SJCRH30 (cell line): ENCODE measurements around the gene ARPC1A. TPM values are rescaled to one million over a fixed set of nuclear protein-coding genes. Genes with fewer than 3 reads are reported as not detected.
"Not testable (repeated sequence)": the region's sequence is repeated elsewhere in the genome, so short reads cannot be mapped to it uniquely, and the experiment has no call there.

Experiments used
- DNase-seq, 2 experiments: peaks; one replicate each; pipeline ENCODE4 v3.0.0-alpha.2; 2015 to 2020
- H3K27ac ChIP-seq: fragments of 250-450 bp; sonication (Bioruptor Pico); 2 replicates; pipeline ENCODE4 v1.5.1; 2020; ENCODE audit warnings: mild to moderate bottlenecking, moderate library complexity
- H3K27me3 ChIP-seq: fragments of 250-450 bp; sonication (Bioruptor Pico); 2 replicates; pipeline ENCODE4 v1.5.1; 2020; ENCODE audit warnings: mild to moderate bottlenecking, moderate library complexity
- H3K36me3 ChIP-seq: fragments of 250-450 bp; sonication (Bioruptor Pico); 2 replicates; pipeline ENCODE4 v1.5.1; 2020; ENCODE audit warnings: mild to moderate bottlenecking, moderate library complexity
- H3K4me1 ChIP-seq: fragments of 250-450 bp; sonication (Bioruptor Pico); 2 replicates; pipeline ENCODE4 v1.5.1; 2020; ENCODE audit warnings: mild to moderate bottlenecking, moderate library complexity
- H3K4me3 ChIP-seq: fragments of 250-450 bp; sonication (Bioruptor Pico); 2 replicates; pipeline ENCODE4 v1.5.1; 2020; ENCODE audit warnings: mild to moderate bottlenecking, moderate library complexity
- H3K9me3 ChIP-seq: fragments of 250-450 bp; sonication (Bioruptor Pico); replicated peaks from 2 replicates; pipeline ENCODE4 v1.5.1; 2020; ENCODE audit warnings: mild to moderate bottlenecking, moderate library complexity
- total RNA-seq: library from RNA; depleted of rRNA; stranded (reverse); fragments of >200 nt; shearing (Covaris generic); gene quantifications from 2 replicates; pipeline ENCODE4 v1.2.3, GENCODE V29; 2014

The ARPC1A gene
- total RNA-seq, 1 experiment from 2014 or later = 130 TPM

GRCh38 chr7:99384523-99384922, 58.8 kb downstream of the ARPC1A start:
- no peak for DNase-seq
- no peaks in the 10 kb centered on the region for H3K4me1 ChIP-seq
- H3K27me3 ChIP-seq = no peaks in the 10 kb centered on the region
- no peak overlapping the region for H3K4me3 ChIP-seq
- no peaks in the 10 kb centered on the region for H3K9me3 ChIP-seq
- peaks cover 9% of the 10 kb centered on the region for H3K36me3 ChIP-seq
- H3K27ac ChIP-seq = no peak overlapping the region

GRCh38 chr7:99385564-99385963, 59.9 kb downstream of the ARPC1A start:
- H3K4me1 ChIP-seq = no peaks in the 10 kb centered on the region
- peaks cover 9% of the 10 kb centered on the region for H3K36me3 ChIP-seq
- no peak for DNase-seq
- no peak overlapping the region for H3K4me3 ChIP-seq
- H3K27me3 ChIP-seq = no peaks in the 10 kb centered on the region
- no peaks in the 10 kb centered on the region for H3K9me3 ChIP-seq
- H3K27ac ChIP-seq = no peak overlapping the region

- Histone ChIP-seq H3K27ac (no peak overlapping the region), H3K9me3 (no peaks in the 10 kb centered on the region), H3K36me3 (peaks cover 17% of the 10 kb centered on the region), H3K27me3 (no peaks in the 10 kb centered on the region), H3K4me1 (no peaks in the 10 kb centered on the region), H3K4me3 (no peak overlapping the region)
- peak in 1 of 2 experiments; percentile 43 for DNase-seq
Observed at GRCh38 chr7:99386584-99387238, 61.0 kb downstream of the ARPC1A start.

GRCh38 chr7:99387239-99387635, 61.5 kb downstream of the ARPC1A start:
- not testable (repeated sequence) for DNase-seq, H3K27ac ChIP-seq, H3K9me3 ChIP-seq, H3K4me1 ChIP-seq, H3K4me3 ChIP-seq, H3K27me3 ChIP-seq
- peaks cover 22% of the 10 kb centered on the region for H3K36me3 ChIP-seq

- no peak for DNase-seq
- H3K4me1 ChIP-seq = no peaks in the 10 kb centered on the region
- H3K36me3 ChIP-seq = peaks cover 22% of the 10 kb centered on the region
- H3K27me3 ChIP-seq = no peaks in the 10 kb centered on the region
- no peaks in the 10 kb centered on the region for H3K9me3 ChIP-seq
- no peak overlapping the region for H3K27ac ChIP-seq
- no peak overlapping the region for H3K4me3 ChIP-seq
Observed at GRCh38 chr7:99387912-99388311, 62.2 kb downstream of the ARPC1A start.

DNA sequence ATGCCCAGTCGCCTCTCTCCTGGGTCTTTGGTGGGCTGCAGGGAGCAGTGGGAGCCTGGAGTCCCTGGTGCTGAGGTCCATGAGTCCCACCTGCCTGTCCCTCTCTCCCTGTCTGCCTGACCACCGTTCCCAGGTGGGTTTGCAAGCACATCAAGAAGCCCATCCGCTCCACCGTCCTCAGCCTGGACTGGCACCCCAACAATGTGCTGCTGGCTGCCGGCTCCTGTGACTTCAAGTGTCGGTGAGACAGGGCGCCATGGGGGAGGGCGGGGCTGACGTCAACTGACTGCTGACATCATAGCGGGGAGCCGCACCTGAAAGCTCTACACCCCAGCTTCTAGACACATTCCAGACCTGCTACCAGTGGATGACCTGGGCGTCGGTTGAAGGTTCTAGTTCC, 64.1 kb downstream of the ARPC1A start:
- Histone ChIP-seq H3K4me1 (no peaks in the 10 kb centered on the region), H3K4me3 (no peak overlapping the region), H3K27me3 (no peaks in the 10 kb centered on the region), H3K9me3 (no peaks in the 10 kb centered on the region), H3K27ac (no peak overlapping the region), H3K36me3 (peaks cover 24% of the 10 kb centered on the region)
- DNase-seq = no peak

DNA sequence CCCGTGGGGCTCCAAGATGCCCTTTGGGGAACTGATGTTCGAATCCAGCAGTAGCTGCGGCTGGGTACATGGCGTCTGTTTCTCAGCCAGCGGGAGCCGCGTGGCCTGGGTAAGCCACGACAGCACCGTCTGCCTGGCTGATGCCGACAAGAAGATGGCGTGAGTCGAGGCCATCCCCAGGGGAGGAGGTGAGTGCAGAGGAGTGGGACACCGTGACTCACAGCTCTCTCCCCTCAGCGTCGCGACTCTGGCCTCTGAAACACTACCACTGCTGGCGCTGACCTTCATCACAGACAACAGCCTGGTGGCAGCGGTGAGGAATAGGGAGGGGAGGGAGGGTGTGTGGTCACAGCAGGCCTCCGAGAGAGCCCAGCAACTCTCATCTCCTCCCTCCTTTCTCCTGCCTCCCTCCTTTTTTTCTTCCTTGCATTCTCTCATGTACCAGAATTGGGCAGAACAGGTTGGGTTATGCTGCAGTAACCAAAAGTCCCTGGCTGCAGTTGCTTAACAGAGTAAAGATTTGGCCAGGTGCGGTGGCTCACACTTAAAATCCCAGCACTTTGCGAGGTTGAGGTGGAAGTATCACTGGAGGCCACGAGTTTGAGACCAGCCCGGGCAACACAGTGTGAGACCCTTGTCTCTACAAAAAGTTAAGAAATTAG, 65.4 kb downstream of the ARPC1A start:
- Histone ChIP-seq H3K36me3 (peaks cover 35% of the 10 kb centered on the region), H3K27ac (no peak overlapping the region), H3K4me3 (no peak overlapping the region), H3K9me3 (no peaks in the 10 kb centered on the region), H3K27me3 (no peaks in the 10 kb centered on the region), H3K4me1 (no peaks in the 10 kb centered on the region)
- no peak for DNase-seq

- Histone ChIP-seq H3K27me3 (no peaks in the 10 kb centered on the region), H3K4me1 (no peaks in the 10 kb centered on the region), H3K27ac (no peak overlapping the region), H3K9me3 (no peaks in the 10 kb centered on the region), H3K36me3 (peaks cover 34% of the 10 kb centered on the region), H3K4me3 (no peak overlapping the region)
- no peak for DNase-seq
Observed at GRCh38 chr7:99392046-99392445, 66.3 kb downstream of the ARPC1A start.

DNA sequence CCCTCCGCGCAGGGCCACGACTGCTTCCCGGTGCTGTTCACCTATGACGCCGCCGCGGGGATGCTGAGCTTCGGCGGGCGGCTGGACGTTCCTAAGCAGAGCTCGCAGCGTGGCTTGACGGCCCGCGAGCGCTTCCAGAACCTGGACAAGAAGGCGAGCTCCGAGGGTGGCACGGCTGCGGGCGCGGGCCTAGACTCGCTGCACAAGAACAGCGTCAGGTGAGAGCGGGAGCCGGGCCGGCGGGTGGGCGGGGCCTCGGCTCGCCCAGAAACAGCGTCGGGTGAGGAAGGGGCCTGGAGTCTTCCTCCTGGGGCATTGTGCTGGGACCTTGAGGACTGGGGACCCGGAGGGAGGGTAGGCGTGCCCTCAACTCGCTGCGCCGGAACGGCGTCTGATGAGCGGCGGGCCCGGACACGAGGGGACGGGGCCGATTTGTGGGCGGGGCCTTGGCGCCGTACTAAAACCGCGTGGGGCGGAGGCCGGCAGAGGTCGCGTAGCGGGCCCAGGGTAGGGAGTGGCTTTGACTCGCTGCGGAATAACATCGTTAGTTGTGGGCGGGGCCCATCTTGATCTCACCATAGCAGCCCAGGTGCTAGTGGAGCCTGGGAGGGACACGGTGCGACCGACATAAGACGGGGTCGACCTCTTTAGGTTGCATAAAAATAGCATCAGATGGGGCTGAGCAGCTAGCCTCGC, 67.1 kb downstream of the ARPC1A start:
- Histone ChIP-seq H3K36me3 (peaks cover 31% of the 10 kb centered on the region), H3K27me3 (no peaks in the 10 kb centered on the region), H3K9me3 (no peaks in the 10 kb centered on the region), H3K4me3 (peak overlapping the region; percentile 52), H3K4me1 (no peaks in the 10 kb centered on the region), H3K27ac (no peak overlapping the region)
- peak; percentile 60 to 66 for DNase-seq

DNA sequence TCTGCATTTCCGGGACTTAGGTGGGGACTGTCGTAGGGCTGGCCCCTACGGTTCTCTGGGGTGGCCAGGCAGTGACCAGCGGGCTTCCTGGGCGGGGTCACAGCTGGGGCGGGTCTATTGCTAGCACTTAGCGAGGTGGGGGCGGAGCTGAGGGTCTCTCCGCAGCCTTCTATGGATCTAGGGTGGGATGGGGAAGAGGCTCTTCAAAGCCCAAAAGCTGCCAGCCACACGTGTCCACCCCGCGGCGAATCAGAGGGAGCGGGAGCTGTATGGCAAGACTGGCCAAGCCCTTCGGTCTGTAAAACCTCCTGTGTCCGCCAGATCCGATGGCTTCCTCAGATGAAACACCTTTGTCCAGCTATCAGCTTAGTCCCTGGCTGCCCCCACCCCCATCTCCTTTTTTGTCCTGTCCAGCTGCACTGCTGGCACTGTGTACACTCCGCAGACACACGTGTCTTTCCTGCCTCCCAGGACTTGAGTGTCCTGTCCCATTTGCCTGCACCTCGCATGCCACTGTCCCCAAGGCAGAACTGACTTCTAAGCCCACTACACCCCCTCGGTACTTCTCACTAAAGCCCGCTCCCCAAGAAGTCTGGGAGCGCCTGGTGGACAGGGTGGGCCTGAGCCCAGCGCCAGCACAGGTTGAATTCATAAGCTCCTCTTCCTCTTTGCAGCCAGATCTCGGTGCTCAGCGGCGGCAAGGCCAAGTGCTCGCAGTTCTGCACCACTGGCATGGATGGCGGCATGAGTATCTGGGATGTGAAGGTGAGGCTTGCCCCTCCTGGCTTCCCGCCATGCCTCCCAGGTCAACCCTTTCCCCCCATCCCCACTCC, 67.9 kb downstream of the ARPC1A start:
- Histone ChIP-seq H3K36me3 (peaks cover 34% of the 10 kb centered on the region), H3K4me1 (no peaks in the 10 kb centered on the region), H3K4me3 (peak overlapping the region; percentile 52), H3K27ac (no peak overlapping the region), H3K27me3 (no peaks in the 10 kb centered on the region), H3K9me3 (no peaks in the 10 kb centered on the region)
- DNase-seq = peak; percentile 69 to 70

DNA sequence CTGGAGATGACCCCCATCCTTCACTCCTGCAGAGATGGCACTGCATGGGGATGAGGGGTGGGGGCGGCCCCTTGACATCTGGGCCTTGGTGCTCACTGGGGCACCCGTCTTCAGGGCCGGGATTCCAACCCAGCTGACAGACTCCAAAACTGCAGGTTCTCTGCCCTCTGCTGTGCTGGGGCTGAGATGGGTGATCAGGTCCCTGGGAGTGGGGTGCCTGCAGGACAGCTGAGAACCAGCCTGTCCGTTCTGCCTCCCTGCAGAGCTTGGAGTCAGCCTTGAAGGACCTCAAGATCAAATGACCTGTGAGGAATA, 68.4 kb downstream of the ARPC1A start:
- no peak for DNase-seq
- no peak overlapping the region for H3K27ac ChIP-seq
- H3K9me3 ChIP-seq = no peaks in the 10 kb centered on the region
- no peaks in the 10 kb centered on the region for H3K4me1 ChIP-seq
- H3K4me3 ChIP-seq = no peak overlapping the region
- peaks cover 38% of the 10 kb centered on the region for H3K36me3 ChIP-seq
- H3K27me3 ChIP-seq = no peaks in the 10 kb centered on the region

DNA sequence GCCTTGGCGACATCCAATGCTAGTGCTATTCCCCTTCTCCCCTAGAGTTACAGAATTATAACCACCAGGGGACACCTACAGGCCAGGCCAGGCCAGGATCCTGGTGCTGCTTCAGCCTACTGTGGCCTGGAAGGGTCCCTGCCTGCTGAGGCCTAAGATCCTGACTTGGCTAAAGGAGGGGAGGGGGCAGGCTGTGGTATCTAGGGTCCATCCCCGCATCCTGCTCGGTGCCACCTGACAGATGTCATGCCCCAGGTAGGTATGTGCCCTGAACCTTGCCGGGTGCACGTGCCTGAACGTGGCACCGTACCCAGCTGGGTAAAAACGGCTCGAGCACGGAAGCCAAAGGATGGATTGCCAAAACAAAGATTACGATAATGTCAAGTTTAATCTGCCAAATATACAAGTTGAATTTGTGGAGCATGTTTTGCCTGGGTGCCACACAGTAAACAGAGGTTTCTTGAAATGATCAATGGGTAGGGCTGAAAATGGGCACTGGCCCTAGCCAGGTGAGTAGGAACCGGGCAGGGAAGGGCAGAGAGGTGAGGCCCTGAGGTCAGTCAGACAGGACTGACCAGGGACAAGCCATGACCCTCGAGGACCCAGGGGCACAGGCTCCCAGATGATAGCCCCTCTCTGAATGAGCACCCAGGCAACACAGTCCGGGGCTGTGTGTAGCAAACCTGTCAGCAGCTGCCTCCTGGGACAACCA, 70.1 kb downstream of the ARPC1A start:
- Histone ChIP-seq H3K36me3 (peaks cover 50% of the 10 kb centered on the region), H3K27ac (no peak overlapping the region), H3K4me1 (no peaks in the 10 kb centered on the region), H3K27me3 (no peaks in the 10 kb centered on the region), H3K4me3 (no peak overlapping the region), H3K9me3 (no peaks in the 10 kb centered on the region)
- no peak for DNase-seq

- Histone ChIP-seq H3K36me3 (peaks cover 53% of the 10 kb centered on the region), H3K4me3 (no peak overlapping the region), H3K27ac (no peak overlapping the region), H3K27me3 (no peaks in the 10 kb centered on the region), H3K4me1 (no peaks in the 10 kb centered on the region), H3K9me3 (no peaks in the 10 kb centered on the region)
- DNase-seq = no peak
Observed at GRCh38 chr7:99396418-99397296, 71.0 kb downstream of the ARPC1A start.
